Transverse colon (tissue), 4 donors: Measurements from ENCODE around the gene KCTD15. TPM values are rescaled to one million over a fixed set of nuclear protein-coding genes. Genes with fewer than 3 reads are reported as not detected.

ENCODE experiments used
- DNase-seq: peaks from one replicate; pipeline ENCODE4 v3.0.0-alpha.2; 2019
- H3K27ac ChIP-seq, 4 donors: fragments of 200-600 bp; sonication (generic); 2 replicates each; pipeline ENCODE4 v1.5.1; 2016 to 2018; ENCODE audit warnings: inconsistent platforms in 4 of 4
- H3K27me3 ChIP-seq: fragments of 200-600 bp; sonication (generic); 2 replicates; pipeline ENCODE4 v1.5.1; 2017; ENCODE audit warnings: inconsistent platforms
- H3K36me3 ChIP-seq, 4 donors: fragments of 200-600 bp; sonication (generic); 2 replicates each; pipeline ENCODE4 v1.5.1; 2017 to 2019; ENCODE audit warnings: inconsistent platforms in 4 of 4
- H3K4me1 ChIP-seq, 4 donors: fragments of 200-600 bp; sonication (generic); 2 replicates each; pipeline ENCODE4 v1.5.1; 2017 to 2020; ENCODE audit warnings: inconsistent platforms in 4 of 4
- H3K4me3 ChIP-seq, 4 donors: fragments of 200-600 bp; sonication (generic); 1 replicate in 1 of 4; 2 replicates in 3 of 4; pipeline versions ENCODE4 v1.5.1 to v1.6.1; 2017 to 2019; ENCODE audit warnings: inconsistent platforms in 4 of 4
- H3K9me3 ChIP-seq, 2 donors: fragments of 200-600 bp; sonication (generic); 2 replicates each; pipeline ENCODE4 v1.5.1; 2017 to 2019; ENCODE audit warnings: inconsistent platforms in 2 of 2
- EP300 ChIP-seq: sonication (generic); formaldehyde crosslinking; IDR thresholded peaks from one replicate; pipeline ENCODE4 v1.6.1; 2017; ENCODE audit warnings: antibody characterized with exemption, low read depth
- POLR2A ChIP-seq: fragments of 450-650 bp; IDR thresholded peaks from one replicate; pipeline ENCODE4 v1.6.1; 2016; ENCODE audit warnings: antibody characterized with exemption, mild to moderate bottlenecking, moderate library complexity
- POLR2AphosphoS5 ChIP-seq, 3 donors: sonication (generic); formaldehyde crosslinking; IDR thresholded peaks; one replicate each; pipeline ENCODE4 v1.6.1; 2016; ENCODE audit warnings: antibody characterized with exemption in 3 of 3
- WGBS, 2 donors: methylation state at CpG; one replicate each; pipeline ENCODE4 v1.1.5; 2018; ENCODE audit warnings: low coverage in 1 of 2; 5-methylcytosine and 5-hydroxymethylcytosine counted together
- in situ Hi-C, 4 donors: fragments of 200-750 bp; cut with MboI; loops; one replicate each; pipeline versions ENCODE4 v1.15.0 to v1.15.1; 2017; ENCODE audit warnings: low sequenced_read_pairs in 3 of 4, low pct_ligation_motif_present in 1 of 4, low pct_unique_long_range_greater_than_20kb in 1 of 4
- intact Hi-C: fragments of 100-400 bp; cut with DNase I; formaldehyde crosslinking; loops from one replicate; pipeline ENCODE4 v1.15.1; 2023; ENCODE audit warnings: low total_unique reads
- total RNA-seq, 4 donors: library from RNA; depleted of rRNA; stranded (reverse); fragments of >200 nt; gene quantifications; one replicate each; pipeline ENCODE4 v1.1.0, GENCODE V29; 2016
- TF ChIP-seq, protein P1 (sequence below), 5 experiments: fragments of 200-600 bp in 3 of 5; fragments of 450-650 bp in 2 of 5; sonication (generic) in 3 of 5; IDR thresholded peaks; 1 replicate in 2 of 5; 2 replicates in 3 of 5; pipeline ENCODE4 v1.5.1; 2016 to 2017; ENCODE audit warnings: antibody characterized with exemption in 5 of 5, inconsistent platforms in 3 of 5, mild to moderate bottlenecking in 2 of 5, moderate library complexity in 1 of 5

Gene KCTD15
- total RNA-seq, 4 donors from 2014 or later: 28.5 to 158 (median 39.2) TPM

DNA sequence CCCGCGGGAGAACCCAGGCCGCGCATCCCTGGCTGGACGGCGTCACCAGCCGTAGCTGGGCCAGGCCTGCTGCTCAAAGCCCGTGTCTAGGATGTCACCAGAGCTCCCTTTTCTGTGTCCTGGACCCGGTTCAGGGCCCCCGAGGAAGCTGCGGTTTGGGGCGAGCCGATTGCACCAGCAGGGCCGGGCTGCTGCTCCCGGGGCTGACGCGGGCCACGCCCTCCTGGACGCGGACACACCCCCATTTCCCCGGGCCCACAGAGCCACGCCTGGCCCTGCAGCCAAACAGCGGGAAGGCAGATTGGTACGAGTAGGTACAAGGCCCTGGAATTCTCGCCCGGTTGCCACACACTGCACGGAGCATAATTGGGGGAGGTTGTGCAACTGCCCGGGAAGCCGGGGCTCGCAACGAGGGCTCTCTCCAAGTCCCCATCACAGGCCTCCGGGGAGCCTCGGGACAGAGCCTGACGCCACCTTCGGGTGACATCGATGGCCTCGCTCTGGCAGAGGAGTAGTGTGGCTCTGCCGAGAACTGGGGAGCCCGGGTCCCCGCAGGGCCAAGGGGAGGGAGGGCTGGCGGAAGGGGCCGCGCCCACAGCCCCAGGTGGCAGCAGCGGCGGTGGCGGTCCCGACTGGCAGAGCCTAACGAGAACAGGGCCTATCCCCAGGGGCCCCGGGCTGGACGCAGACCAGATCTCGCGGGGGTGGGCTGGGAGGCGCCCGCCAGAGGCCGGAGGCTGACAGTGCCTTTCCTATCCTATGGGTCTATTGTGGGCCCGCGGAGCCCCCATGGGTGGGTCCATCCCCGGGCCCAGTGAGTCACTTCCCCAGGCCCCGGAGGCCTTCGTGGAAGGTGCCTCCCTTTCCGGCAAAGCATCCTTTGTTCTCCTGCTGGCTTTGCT, 23.5 kb downstream of the KCTD15 start:
- in situ Hi-C loops (no loop called here), intact Hi-C loops (no loop called here)
- Histone ChIP-seq H3K27ac (peak overlapping the region; percentile 57 to 67 (median 60)), H3K4me3 (peak overlapping the region; percentile 8 to 45 (median 25)), H3K4me1 (peaks cover 6 to 21% (median 18%) of the 10 kb centered on the region in 4 donors), H3K27me3 (peaks cover 5% of the 10 kb centered on the region), H3K36me3 (no peaks in the 10 kb centered on the region), H3K9me3 (no peaks in the 10 kb centered on the region)
- DNase-seq: peak; percentile 82
- TF ChIP-seq, protein P1, sequence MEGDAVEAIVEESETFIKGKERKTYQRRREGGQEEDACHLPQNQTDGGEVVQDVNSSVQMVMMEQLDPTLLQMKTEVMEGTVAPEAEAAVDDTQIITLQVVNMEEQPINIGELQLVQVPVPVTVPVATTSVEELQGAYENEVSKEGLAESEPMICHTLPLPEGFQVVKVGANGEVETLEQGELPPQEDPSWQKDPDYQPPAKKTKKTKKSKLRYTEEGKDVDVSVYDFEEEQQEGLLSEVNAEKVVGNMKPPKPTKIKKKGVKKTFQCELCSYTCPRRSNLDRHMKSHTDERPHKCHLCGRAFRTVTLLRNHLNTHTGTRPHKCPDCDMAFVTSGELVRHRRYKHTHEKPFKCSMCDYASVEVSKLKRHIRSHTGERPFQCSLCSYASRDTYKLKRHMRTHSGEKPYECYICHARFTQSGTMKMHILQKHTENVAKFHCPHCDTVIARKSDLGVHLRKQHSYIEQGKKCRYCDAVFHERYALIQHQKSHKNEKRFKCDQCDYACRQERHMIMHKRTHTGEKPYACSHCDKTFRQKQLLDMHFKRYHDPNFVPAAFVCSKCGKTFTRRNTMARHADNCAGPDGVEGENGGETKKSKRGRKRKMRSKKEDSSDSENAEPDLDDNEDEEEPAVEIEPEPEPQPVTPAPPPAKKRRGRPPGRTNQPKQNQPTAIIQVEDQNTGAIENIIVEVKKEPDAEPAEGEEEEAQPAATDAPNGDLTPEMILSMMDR (IDR thresholded peaks at IDR 0.05): peak in 1 of 5 experiments; percentile 29
- TF ChIP-seq POLR2A: no peak
- TF ChIP-seq EP300: no peak
- peak in 1 of 3 donors; percentile 3 for TF ChIP-seq POLR2AphosphoS5 (IDR thresholded peaks at IDR 0.05)
- 12% methylated on average over 30 of the region's 61 CpGs; no CpG with 5 or more reads in 1 of the 2 donors for WGBS, 2 donors

- Histone ChIP-seq H3K36me3 (no peaks in the 10 kb centered on the region), H3K4me3 (no peak overlapping the region), H3K4me1 (peaks cover 6 to 20% (median 15%) of the 10 kb centered on the region in 4 donors), H3K27ac (no peak overlapping the region), H3K27me3 (peaks cover 5% of the 10 kb centered on the region), H3K9me3 (no peaks in the 10 kb centered on the region)
- DNase-seq: no peak
- WGBS, 2 donors: 71 to 90% methylated on average over 2 of the region's 2 CpGs
- intact Hi-C loops: no loop called here
- in situ Hi-C loops: no loop called here
- TF ChIP-seq POLR2A (no peak), POLR2AphosphoS5 (IDR thresholded peaks at IDR 0.05) (no peak)
- TF ChIP-seq, protein P1 (IDR thresholded peaks at IDR 0.05): no peak
These were observed 25.2 kb downstream of the KCTD15 start for GRCh38 chr19:33821871-33822270.

GRCh38 chr19:33823341-33823740, 26.7 kb downstream of the KCTD15 start:
- no peak for DNase-seq
- in situ Hi-C loops: no loop called here

GRCh38 chr19:33825556-33825955, 28.9 kb downstream of the KCTD15 start:
- TF ChIP-seq POLR2A (no peak), EP300 (no peak), POLR2AphosphoS5 (IDR thresholded peaks at IDR 0.05) (no peak)
- TF ChIP-seq, protein P1 (IDR thresholded peaks at IDR 0.05): no peak
- Histone ChIP-seq H3K27ac (no peak overlapping the region), H3K4me1 (peaks cover 0 to 5% (median 2%) of the 10 kb centered on the region in 4 donors), H3K9me3 (no peaks in the 10 kb centered on the region), H3K36me3 (no peaks in the 10 kb centered on the region), H3K27me3 (peaks cover 5% of the 10 kb centered on the region), H3K4me3 (no peak overlapping the region)
- WGBS, 2 donors: 20 to 72% methylated on average over 1 to 6 of the region's 6 CpGs
- intact Hi-C loops (no loop called here), in situ Hi-C loops (no loop called here)
- DNase-seq: no peak

More at GRCh38 chr19:33823341-33823740, 26.7 kb downstream of the KCTD15 start:
- no peaks in the 10 kb centered on the region for H3K36me3 ChIP-seq
- H3K9me3 ChIP-seq: no peaks in the 10 kb centered on the region
- peaks cover 6 to 20% (median 15%) of the 10 kb centered on the region in 4 donors for H3K4me1 ChIP-seq
- intact Hi-C loops: no loop called here
- no peak overlapping the region for H3K4me3 ChIP-seq
- no peak overlapping the region for H3K27ac ChIP-seq
- H3K27me3 ChIP-seq: peaks cover 5% of the 10 kb centered on the region
- TF ChIP-seq, protein P1 (IDR thresholded peaks at IDR 0.05): no peak
- no peak for TF ChIP-seq POLR2A
- TF ChIP-seq EP300: no peak
- TF ChIP-seq POLR2AphosphoS5 (IDR thresholded peaks at IDR 0.05): no peak
